GM21515 (cell line): ENCODE measurements around the gene PLA2G12B.

ENCODE experiments used
- ATAC-seq: cut with Tn5 transposase; IDR thresholded peaks from one replicate; pipeline ENCODE4 v1.9.1; 2021; ENCODE audit not compliant: unreplicated experiment

The PLA2G12B gene

DNA sequence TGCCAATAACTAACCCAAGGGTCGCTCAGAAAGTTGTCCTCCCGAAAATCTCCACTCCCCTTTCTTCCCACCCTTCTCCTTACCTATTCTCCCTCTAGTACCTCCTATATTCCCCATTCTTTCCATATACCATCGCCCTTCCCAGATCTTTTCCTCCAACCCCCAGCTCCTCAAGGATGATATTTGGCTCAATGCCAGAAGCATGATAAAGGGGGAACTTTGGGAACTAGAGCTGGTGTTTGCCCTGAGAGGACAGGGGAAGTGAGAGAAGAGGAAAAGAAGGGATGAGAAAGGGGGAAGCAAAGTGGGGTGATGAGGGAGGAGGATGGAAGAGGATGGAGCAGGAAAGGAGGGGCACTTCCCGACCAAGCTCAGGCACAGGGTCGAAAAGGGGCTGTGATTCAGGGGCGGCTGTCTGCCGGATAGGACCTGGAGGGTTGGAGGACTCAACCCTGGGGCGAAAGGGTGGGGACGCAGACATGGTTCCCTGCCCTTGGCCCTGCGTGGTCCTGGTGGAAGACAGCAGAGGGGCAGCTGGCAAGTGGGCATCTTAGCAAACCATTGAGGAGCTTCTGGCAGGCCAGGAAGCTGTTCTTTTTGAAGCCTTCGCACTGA, 59.3 kb downstream of the PLA2G12B start:
- ATAC-seq: no peak

DNA sequence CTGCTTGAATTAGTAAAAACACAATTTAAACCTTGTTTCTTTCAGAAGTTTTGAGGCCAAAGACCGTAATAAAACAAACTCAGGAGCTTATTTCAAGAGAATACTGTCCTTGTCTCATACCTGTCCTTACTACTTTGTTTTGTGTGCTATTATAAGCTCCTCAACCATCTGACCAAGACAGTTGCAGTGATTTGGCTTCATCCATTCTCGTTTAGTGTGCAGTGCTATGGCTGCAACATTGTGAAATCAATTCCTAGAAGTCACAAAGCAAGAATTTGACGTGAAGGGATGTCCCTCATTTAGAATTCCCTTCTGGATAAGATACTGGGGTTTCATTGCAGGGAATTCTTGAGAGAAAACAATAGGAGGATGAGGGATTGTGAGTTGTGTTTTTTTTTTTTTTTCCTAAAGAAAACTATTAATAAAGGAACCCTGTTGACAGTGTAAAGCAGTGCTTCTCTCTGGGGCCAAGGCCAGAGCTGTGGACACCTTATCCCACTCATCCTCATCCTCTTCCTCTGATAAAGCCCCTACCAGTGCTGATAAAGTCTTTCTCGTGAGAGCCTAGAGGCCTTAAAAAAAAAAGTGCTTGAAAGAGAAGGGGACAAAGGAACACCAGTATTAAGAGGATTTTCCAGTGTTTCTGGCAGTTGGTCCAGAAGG, 61.3 kb downstream of the PLA2G12B start, which contains the start of gene OIT3:
Gene OIT3 (plus strand): TSS at position 604 of the 663 bp plus-strand sequence. CDS start 60 bp downstream, outside the sequence.
- ATAC-seq: no peak

DNA sequence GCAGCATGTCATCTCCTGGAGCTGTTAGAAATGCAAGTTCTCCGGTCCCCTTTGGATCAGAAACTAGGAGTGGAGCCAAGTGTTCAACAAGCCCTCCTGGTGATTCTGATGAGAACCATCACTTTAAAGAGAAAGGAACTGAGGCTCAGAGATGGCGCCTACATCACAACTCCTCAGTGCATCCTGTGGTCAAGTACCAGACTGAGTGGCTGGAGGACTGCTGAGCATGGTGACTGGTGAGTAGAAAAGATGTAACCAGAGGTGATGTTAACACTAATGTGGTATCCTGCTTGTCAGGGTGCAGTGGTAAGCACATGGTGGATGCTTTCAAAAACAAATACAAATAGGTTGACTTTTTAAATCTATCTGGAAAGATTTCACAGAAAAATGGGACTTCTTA, 64.5 kb downstream of the PLA2G12B start:
- no peak for ATAC-seq

DNA sequence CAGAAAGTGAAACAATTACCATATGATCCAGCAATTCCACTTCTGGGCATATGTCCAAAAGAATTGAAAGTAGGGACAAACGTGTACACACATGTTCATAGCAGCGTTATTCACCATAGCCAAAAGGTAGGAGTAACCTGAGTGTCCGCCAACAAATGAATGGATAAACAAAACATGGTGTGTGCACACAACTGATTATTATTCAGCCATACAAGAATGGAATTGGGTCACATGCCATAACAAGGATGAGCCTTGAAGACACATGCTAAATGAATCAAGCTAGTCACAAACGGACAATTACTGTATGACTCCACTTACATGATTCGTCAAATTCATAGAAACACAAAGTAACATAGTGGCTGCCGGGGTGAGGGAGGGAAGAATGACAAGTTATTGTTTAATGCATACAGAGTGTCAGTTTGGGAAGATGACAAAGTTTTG, 65.2 kb downstream of the PLA2G12B start:
- ATAC-seq: no peak

DNA sequence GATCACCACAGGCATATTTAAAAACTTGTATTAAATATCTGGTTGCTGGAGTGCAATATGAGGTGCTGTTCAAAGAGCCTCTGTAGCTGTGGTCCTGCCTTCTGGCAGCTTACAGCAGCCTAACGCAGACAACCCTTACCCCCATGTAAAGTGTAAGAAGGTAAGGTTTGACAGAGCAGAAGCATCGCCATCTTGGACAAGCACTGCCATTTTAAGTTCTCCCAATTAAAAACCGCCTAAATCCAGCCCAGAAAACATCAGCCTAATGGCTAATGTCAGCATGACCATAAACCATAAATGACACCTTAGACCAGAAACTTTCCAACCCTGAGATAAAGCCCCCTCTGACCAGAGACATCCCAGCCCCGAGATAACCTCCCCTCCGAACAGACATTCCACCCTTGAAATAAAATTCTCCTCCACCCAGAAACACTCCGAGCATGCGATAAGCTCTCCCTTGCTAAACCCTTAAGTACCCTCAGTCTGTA, 66.4 kb downstream of the PLA2G12B start:
- ATAC-seq: no peak

DNA sequence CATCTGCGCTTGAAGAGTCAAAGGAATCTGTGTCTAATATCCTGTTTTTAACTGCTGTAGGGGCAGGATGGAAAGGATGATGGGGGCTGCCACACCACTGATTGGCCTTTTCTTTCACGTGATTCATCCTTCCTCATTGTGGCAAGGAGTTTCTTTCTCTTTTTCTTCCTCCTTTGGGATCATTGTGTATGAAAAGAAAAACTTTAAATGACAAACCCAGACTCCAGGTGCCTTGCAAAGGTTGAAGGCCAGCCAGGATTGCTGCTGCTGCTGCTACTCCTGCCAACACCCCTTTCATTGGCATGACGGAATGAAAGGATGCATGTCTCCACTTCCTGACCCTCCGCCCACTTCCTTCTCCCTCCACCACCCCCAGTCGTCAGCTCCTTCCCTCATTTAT, 67.6 kb downstream of the PLA2G12B start:
- ATAC-seq: no peak

DNA sequence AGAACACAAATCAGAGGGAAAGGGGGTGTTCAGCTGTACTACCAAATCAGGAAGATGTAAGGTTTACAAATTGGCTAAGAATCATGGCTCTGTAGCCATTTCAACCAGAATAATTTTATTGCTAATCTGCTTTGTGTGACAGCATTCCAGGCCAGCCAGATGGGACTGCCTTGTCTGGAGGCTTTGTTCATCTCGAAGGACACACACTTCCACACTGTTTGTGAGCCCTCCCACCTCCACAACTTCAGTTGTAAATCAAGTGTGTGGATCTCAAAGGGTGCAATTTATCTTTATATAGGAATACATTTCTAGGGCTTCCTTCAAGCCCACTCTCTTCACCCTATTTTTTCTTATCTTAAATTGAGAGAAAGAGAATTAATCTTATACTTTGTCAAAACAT, 68.0 kb downstream of the PLA2G12B start:
- ATAC-seq: no peak

DNA sequence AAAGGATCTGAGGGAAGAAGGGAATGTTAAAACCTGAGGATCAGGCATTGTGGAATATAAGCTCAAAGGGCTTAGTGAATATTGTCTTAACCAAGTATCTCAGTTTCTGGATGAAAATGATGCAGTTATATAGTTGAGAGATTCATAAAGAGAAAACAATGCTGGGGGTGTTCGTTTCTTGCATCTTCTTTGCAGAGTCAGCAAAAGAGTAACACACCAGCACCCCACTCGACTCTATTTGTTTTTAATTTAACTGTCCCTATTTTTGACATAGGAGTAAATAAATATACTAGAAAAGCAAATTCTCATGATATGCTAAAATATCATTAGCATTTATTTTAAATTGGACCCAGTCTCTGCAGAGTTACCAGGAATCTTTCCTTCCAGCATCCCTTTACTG, 68.7 kb downstream of the PLA2G12B start:
- ATAC-seq: no peak
